Right atrium auricular region (tissue), 2 donors: ENCODE data around the gene DDT. TPM values are rescaled to one million over a fixed set of nuclear protein-coding genes. Genes with fewer than 3 reads are reported as not detected.
"Not testable (repeated sequence)": the region's sequence is repeated elsewhere in the genome, so short reads cannot be mapped to it uniquely, and the experiment has no call there.

Experiments
- DNase-seq: peaks from one replicate; pipeline ENCODE4 v3.0.0-alpha.2; 2019; ENCODE audit warnings: low spot score
- H3K27ac ChIP-seq, 2 donors: fragments of 200-600 bp; sonication (generic); 1 replicate in 1 of 2; 2 replicates in 1 of 2; pipeline ENCODE4 v1.5.1; 2016 to 2019
- H3K27me3 ChIP-seq, 2 donors: fragments of 200-600 bp; sonication (generic); one replicate each; pipeline versions ENCODE4 v1.5.1 to v1.6.0; 2017 to 2019
- H3K36me3 ChIP-seq: fragments of 200-600 bp; sonication (generic); one replicate; pipeline ENCODE4 v1.5.1; 2016
- H3K4me1 ChIP-seq, 2 donors: fragments of 200-600 bp; sonication (generic); one replicate each; pipeline versions ENCODE4 v1.5.1 to v1.6.0; 2017 to 2019
- H3K4me3 ChIP-seq, 2 donors: fragments of 200-600 bp; sonication (generic); 1 replicate in 1 of 2; 2 replicates in 1 of 2; pipeline ENCODE4 v1.5.1; 2017 to 2019; ENCODE audit warnings: mild to moderate bottlenecking in 1 of 2, moderate library complexity in 1 of 2
- H3K9me3 ChIP-seq, 2 donors: fragments of 200-600 bp; sonication (generic); one replicate each; pipeline ENCODE4 v1.5.1; 2019
- CTCF ChIP-seq, 2 donors: fragments of 200-600 bp; sonication (generic); IDR thresholded peaks; one replicate each; pipeline ENCODE4 v1.5.1; 2019; ENCODE audit warnings: antibody characterized with exemption in 2 of 2
- total RNA-seq, 2 donors: library from RNA; depleted of rRNA; stranded (reverse); fragments of >200 nt; gene quantifications; one replicate each; pipeline ENCODE4 v1.1.0, GENCODE V29; 2016

DDT gene
- 100 to 1,000 TPM; 147 to 153 TPM for total RNA-seq

DNA sequence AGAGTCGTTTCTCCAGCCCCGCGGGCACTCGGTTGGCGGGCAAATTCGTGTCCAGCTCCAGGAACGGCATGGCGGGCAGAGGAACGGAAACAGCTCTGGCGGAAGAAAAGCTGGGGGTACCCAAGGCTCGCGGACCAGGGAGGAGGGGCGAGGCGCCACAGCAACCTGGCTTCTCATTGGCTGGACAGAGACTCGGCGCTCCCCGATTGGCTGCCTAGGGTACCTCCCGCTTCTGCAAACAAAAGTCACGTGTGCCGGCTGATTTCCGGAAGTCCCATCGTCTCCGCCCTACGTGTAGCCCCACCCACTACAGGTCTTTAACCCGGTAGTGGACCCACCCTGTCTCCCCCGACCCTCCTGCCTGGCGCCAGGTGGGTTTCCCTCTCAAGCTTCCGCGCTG lies at the start of gene DDT:
Gene DDT (minus strand): TSS at position 97 of the 400 bp plus-strand sequence. CDS start 27 bp downstream, at position 70.
- not testable (repeated sequence) for H3K27ac ChIP-seq, H3K4me3 ChIP-seq

DNA sequence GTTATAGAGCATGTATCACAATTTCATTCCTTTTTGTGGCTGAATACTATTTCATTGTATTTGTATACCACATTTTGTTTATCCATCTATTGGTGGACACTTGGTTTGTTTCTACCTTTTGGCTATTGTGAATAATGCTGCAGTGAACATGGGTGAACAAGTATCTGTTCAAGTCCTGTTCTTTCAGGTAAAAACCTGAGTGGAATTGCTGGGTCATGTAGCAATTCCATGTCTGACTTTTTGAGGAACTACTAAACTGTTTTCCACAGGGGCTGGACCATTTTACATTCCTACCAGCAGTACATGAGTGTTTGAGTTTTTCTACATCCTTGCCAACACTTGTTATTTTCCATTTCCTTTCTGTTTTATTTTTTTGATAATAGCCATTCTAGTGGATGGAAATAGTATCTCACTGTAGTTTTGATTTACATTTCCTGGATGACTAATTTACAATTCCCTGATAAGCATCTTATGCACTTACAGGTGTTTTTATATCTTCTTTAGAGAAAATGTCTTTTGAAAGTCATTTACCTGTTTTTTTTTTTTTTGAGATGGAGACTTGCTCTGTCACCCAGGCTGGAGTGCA lies 49.1 kb upstream of the DDT start:
- peaks cover 0 to 3% of the 10 kb centered on the region in 2 donors for H3K4me1 ChIP-seq
- H3K4me3 ChIP-seq, result no peak overlapping the region
- DNase-seq, result no peak
- TF ChIP-seq CTCF (IDR thresholded peaks at IDR 0.05), result no peak
- no peaks in the 10 kb centered on the region for H3K36me3 ChIP-seq
- H3K27ac ChIP-seq, result no peak overlapping the region
- H3K9me3 ChIP-seq, result peaks cover 0 to 11% of the 10 kb centered on the region in 2 donors
- no peaks in the 10 kb centered on the region for H3K27me3 ChIP-seq

More for the DNA sequence above, at the start of gene DDT:
- not testable (repeated sequence) for DNase-seq, H3K9me3 ChIP-seq, H3K27me3 ChIP-seq, H3K4me1 ChIP-seq
- H3K36me3 ChIP-seq, result peaks cover 26% of the 10 kb centered on the region

DNA sequence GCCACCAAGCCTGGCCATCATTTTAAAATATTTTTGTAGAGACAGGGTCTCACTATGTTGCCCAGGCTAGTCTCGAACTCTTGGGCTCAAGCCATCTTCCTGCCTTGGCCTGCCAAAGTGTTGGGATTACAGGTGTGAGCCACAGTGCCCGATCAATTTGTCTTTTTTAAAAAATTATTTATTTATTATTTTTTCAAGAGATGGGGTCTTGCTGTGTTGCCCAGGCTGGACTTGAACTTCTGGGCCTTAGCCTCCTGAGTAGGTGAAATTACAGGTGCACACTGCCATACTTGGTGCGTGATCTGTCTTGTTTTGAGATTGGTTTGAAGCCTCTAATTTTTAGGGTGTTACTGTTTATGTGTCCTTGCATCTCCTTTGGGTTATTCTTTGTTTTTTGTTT lies 47.1 kb upstream of the DDT start:
- Histone ChIP-seq H3K36me3 (no peaks in the 10 kb centered on the region), H3K4me3 (no peak overlapping the region), H3K27me3 (no peaks in the 10 kb centered on the region), H3K9me3 (peaks cover 0 to 11% of the 10 kb centered on the region in 2 donors), H3K27ac (no peak overlapping the region), H3K4me1 (no peaks in the 10 kb centered on the region)
- DNase-seq, result no peak
- no peak for TF ChIP-seq CTCF (IDR thresholded peaks at IDR 0.05)

DNA sequence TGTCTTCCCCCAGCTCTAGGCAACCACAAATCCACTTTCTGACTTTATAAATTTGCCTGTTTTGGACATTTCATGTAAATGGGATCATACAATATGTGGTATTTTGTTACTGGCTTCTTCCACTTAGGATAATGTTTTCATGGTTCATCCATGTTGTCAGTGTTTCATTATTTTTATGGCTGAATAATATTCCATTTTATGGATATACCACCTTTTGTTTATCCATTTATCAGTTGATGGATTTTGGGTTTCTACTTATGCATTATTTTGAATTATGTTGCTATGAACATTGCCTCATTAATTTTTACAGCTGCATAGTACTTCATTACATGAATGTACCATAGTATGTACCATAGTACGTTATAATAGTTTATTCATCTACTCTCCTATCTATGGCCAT lies 41.9 kb upstream of the DDT start:
- Histone ChIP-seq H3K4me1 (peaks cover 0 to 25% of the 10 kb centered on the region in 2 donors), H3K4me3 (no peak overlapping the region), H3K27me3 (no peaks in the 10 kb centered on the region), H3K36me3 (no peaks in the 10 kb centered on the region), H3K27ac (no peak overlapping the region), H3K9me3 (no peaks in the 10 kb centered on the region)
- TF ChIP-seq CTCF (IDR thresholded peaks at IDR 0.05), result no peak
- no peak for DNase-seq

GRCh38 chr22:24011735-24012068 lies 37.5 kb upstream of the DDT start:
- Histone ChIP-seq H3K9me3 (no peaks in the 10 kb centered on the region), H3K36me3 (no peaks in the 10 kb centered on the region), H3K27ac (peak overlapping the region; percentile 79 to 81), H3K27me3 (no peaks in the 10 kb centered on the region), H3K4me3 (peak overlapping the region; percentile 85 to 89), H3K4me1 (peaks cover 0 to 25% of the 10 kb centered on the region in 2 donors)
- TF ChIP-seq CTCF (IDR thresholded peaks at IDR 0.05), result no peak
- no peak for DNase-seq

DNA sequence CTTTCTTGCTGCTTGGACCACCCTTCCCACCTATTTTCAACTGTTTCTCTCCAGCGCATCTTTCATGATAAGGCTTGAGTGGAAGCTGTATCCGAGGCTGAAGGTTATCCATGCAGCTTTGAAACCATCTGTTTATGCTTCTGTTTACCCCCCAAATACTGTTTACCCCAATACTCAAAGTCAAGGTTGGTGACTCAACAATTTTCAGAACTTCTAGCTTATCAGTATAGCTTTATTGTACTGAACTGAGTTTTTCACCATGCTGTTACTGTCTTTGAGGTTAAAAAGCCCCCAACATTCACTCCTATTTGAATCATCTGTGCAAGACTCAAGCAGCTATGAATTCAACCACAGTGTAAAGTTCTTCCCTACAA lies 35.8 kb upstream of the DDT start:
- Histone ChIP-seq H3K4me3 (no peak overlapping the region), H3K4me1 (peaks cover 0 to 34% of the 10 kb centered on the region in 2 donors), H3K36me3 (no peaks in the 10 kb centered on the region), H3K9me3 (no peaks in the 10 kb centered on the region), H3K27me3 (no peaks in the 10 kb centered on the region), H3K27ac (no peak overlapping the region)
- no peak for TF ChIP-seq CTCF (IDR thresholded peaks at IDR 0.05)
- DNase-seq, result no peak
